Measurements from ENCODE around the gene TTC28. TPM values are rescaled to one million over a fixed set of nuclear protein-coding genes. Genes with fewer than 3 reads are reported as not detected.
"Not testable (repeated sequence)": the region's sequence is repeated elsewhere in the genome, so short reads cannot be mapped to it uniquely, and the experiment has no call there.

The TTC28 gene
- total RNA-seq, 1 donor from 2014 or later, result 70.8 TPM

GRCh38 chr22:28466399-28466798, 213.2 kb downstream of the TTC28 start:
- TF ChIP-seq CTCF (IDR thresholded peaks at IDR 0.05; ENCODE audit: unreplicated experiment), result no peak
- DNase-seq (ENCODE audit: low spot score), result no peak
- Mint-ChIP-seq H3K27ac (ENCODE audit: unreplicated experiment) (no peak overlapping the region), H3K4me3 (ENCODE audit: unreplicated experiment) (no peak overlapping the region), H3K4me1 (ENCODE audit: unreplicated experiment) (no peaks in the 10 kb centered on the region), H3K9me3 (ENCODE audit: unreplicated experiment) (no peaks in the 10 kb centered on the region), H3K27me3 (ENCODE audit: unreplicated experiment) (no peaks in the 10 kb centered on the region), H3K36me3 (ENCODE audit: low read depth, unreplicated experiment) (no peaks in the 10 kb centered on the region)

GRCh38 chr22:28465841-28466240, 213.8 kb downstream of the TTC28 start:
- no peak overlapping the region for H3K4me3 Mint-ChIP-seq (ENCODE audit: unreplicated experiment)
- H3K4me1 Mint-ChIP-seq (ENCODE audit: unreplicated experiment), result no peaks in the 10 kb centered on the region
- H3K27ac Mint-ChIP-seq (ENCODE audit: unreplicated experiment), result no peak overlapping the region
- H3K9me3 Mint-ChIP-seq (ENCODE audit: unreplicated experiment), result no peaks in the 10 kb centered on the region
- no peak for TF ChIP-seq CTCF (IDR thresholded peaks at IDR 0.05; ENCODE audit: unreplicated experiment)
- no peak for DNase-seq (ENCODE audit: low spot score)
- no peaks in the 10 kb centered on the region for H3K36me3 Mint-ChIP-seq (ENCODE audit: low read depth, unreplicated experiment)
- no peaks in the 10 kb centered on the region for H3K27me3 Mint-ChIP-seq (ENCODE audit: unreplicated experiment)

DNA sequence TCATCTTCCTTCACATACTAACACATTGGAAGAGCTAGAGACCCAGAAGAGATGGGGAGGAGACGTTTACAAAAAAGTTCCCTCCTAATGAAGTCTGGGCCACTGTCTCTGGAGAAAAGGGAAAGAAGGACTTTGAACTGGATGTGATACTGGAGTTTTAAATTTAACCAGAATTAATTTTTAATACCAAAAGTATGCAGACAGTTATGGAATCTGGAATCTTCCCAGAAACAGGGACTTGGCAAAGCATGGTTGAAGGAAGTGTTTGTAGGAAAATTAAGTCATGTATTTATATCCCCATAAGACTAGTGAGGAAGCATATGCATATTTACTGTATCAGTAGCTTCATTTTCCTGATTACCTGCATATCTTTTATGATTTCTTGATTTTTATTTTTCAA, 215.5 kb downstream of the TTC28 start:
- H3K27ac Mint-ChIP-seq (ENCODE audit: unreplicated experiment), result no peak overlapping the region

DNA sequence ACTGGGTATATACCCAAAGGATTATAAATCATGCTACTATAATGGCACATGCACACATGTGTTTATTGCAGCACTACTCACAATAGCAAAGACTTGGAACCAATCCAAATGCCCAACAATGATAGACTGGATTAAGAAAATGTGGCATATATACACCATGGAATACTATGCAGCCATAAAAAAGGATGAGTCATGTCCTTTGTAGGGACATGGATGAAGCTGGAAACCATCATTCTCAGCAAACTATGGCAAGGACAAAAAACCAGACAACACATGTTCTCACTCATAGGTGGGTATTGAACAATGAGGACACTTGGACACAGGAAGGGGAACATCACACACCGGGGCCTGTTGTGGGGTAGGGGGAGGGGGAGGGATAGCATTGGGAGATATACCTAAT, 216.2 kb downstream of the TTC28 start:
- H3K9me3 Mint-ChIP-seq (ENCODE audit: unreplicated experiment); H3K36me3 Mint-ChIP-seq (ENCODE audit: low read depth, unreplicated experiment); H3K4me1 Mint-ChIP-seq (ENCODE audit: unreplicated experiment); H3K27ac Mint-ChIP-seq (ENCODE audit: unreplicated experiment); DNase-seq (ENCODE audit: low spot score); H3K27me3 Mint-ChIP-seq (ENCODE audit: unreplicated experiment); H3K4me3 Mint-ChIP-seq (ENCODE audit: unreplicated experiment): not testable (repeated sequence)

More for the DNA sequence above, 215.5 kb downstream of the TTC28 start:
- no peaks in the 10 kb centered on the region for H3K36me3 Mint-ChIP-seq (ENCODE audit: low read depth, unreplicated experiment)
- no peak for DNase-seq (ENCODE audit: low spot score)
- no peak for TF ChIP-seq CTCF (IDR thresholded peaks at IDR 0.05; ENCODE audit: unreplicated experiment)
- H3K4me3 Mint-ChIP-seq (ENCODE audit: unreplicated experiment), result no peak overlapping the region
- peaks cover 2% of the 10 kb centered on the region for H3K27me3 Mint-ChIP-seq (ENCODE audit: unreplicated experiment)
- H3K9me3 Mint-ChIP-seq (ENCODE audit: unreplicated experiment), result no peaks in the 10 kb centered on the region
- no peaks in the 10 kb centered on the region for H3K4me1 Mint-ChIP-seq (ENCODE audit: unreplicated experiment)

DNA sequence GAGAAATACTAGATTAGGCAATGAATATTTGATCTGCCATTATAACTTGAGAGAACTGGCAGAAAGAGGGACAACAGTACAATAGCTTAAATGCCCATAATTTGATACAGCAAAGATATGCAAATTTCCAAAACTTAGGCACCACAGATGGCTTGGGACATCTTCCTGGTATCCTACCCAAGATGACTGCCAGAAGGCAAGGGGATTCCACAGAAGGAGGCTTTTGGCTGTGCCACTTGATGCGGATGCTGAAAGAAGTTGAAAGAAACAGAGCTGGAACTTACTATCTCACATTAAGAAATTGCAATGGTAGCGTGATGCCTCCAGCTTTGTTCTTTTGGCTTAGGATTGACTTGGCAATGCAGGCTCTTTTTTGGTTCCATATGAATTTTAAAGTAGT, 216.7 kb downstream of the TTC28 start:
- no peak for DNase-seq (ENCODE audit: low spot score)
- Mint-ChIP-seq H3K4me3 (ENCODE audit: unreplicated experiment) (no peak overlapping the region), H3K36me3 (ENCODE audit: low read depth, unreplicated experiment) (no peaks in the 10 kb centered on the region), H3K27ac (ENCODE audit: unreplicated experiment) (no peak overlapping the region), H3K27me3 (ENCODE audit: unreplicated experiment) (peaks cover 2% of the 10 kb centered on the region), H3K9me3 (ENCODE audit: unreplicated experiment) (no peaks in the 10 kb centered on the region), H3K4me1 (ENCODE audit: unreplicated experiment) (no peaks in the 10 kb centered on the region)
- no peak for TF ChIP-seq CTCF (IDR thresholded peaks at IDR 0.05; ENCODE audit: unreplicated experiment)

GRCh38 chr22:28462041-28462440, 217.6 kb downstream of the TTC28 start:
- TF ChIP-seq CTCF (IDR thresholded peaks at IDR 0.05; ENCODE audit: unreplicated experiment), result no peak
- H3K4me3 Mint-ChIP-seq (ENCODE audit: unreplicated experiment), result no peak overlapping the region
- H3K9me3 Mint-ChIP-seq (ENCODE audit: unreplicated experiment), result no peaks in the 10 kb centered on the region
- no peaks in the 10 kb centered on the region for H3K4me1 Mint-ChIP-seq (ENCODE audit: unreplicated experiment)
- no peak for DNase-seq (ENCODE audit: low spot score)
- peaks cover 2% of the 10 kb centered on the region for H3K27me3 Mint-ChIP-seq (ENCODE audit: unreplicated experiment)
- no peaks in the 10 kb centered on the region for H3K36me3 Mint-ChIP-seq (ENCODE audit: low read depth, unreplicated experiment)
- H3K27ac Mint-ChIP-seq (ENCODE audit: unreplicated experiment), result no peak overlapping the region

Data from endothelial cell (in vitro differentiated cells).